HCT116 (cell line): ENCODE data around the gene CAP2. TPM values are rescaled to one million over a fixed set of nuclear protein-coding genes. Genes with fewer than 3 reads are reported as not detected.
A peak's percentile ranks its signal among the peaks of the same experiment; 100 is the strongest.

Experiments
- ATAC-seq: fragments of 200-7000 bp; cut with Tn5 transposase; 2 replicates; pipeline ENCODE4 v1.9.1; 2020; ENCODE audit warnings: mild to moderate bottlenecking, moderate library complexity
- BruUV-seq: library from RNA; stranded (reverse); fragments of 400-500 nt; replicated peaks from 2 replicates; lab custom pipeline; 2021; lab: Mats Ljungman, UMichigan
- CTCF ChIA-PET: fragments of 300-600 bp; sonication (Branson Sonifier 250); formaldehyde crosslinking; loops from one replicate; lab custom pipeline; 2021; ENCODE audit warnings: antibody characterized with exemption; lab: Charles Lee
- POLR2A ChIA-PET: fragments of 300-600, 350-600 bp; sonication (Branson Sonifier 250); formaldehyde crosslinking; loops from one replicate; lab custom pipeline; 2021; ENCODE audit warnings: antibody characterized with exemption; lab: Charles Lee
- RAD21 ChIA-PET, 2 experiments: fragments of 300-600 bp; sonication (Branson Sonifier 250); formaldehyde crosslinking; loops; one replicate each; lab custom pipeline; 2023; ENCODE audit warnings: low total read pairs in 2 of 2; ENCODE audit not compliant: uncharacterized antibody in 2 of 2, unreplicated experiment in 2 of 2, low non-redundant PET in 1 of 2; lab: Charles Lee
- DNase-seq: peaks from one replicate; pipeline ENCODE4 v3.0.0-alpha.2; 2010; ENCODE audit warnings: low read depth, low spot score
- H2AFZ ChIP-seq: fragments of 200-600 bp; shearing (Covaris generic), sonication (generic); 2 replicates; pipeline ENCODE4 v1.6.1; 2017; ENCODE audit warnings: low read depth, mixed run types, mixed read lengths, antibody characterized with exemption, low read length; ENCODE audit not compliant: poor library complexity, severe bottlenecking
- H3K27ac ChIP-seq: 2 replicates; pipeline ENCODE4 v1.5.1; 2012; ENCODE audit warnings: low read depth, low read length
- H3K27me3 ChIP-seq: fragments of 200-600 bp; sonication (generic); 2 replicates; pipeline ENCODE4 v1.6.1; 2016; ENCODE audit warnings: mixed run types, low read length, mixed read lengths; ENCODE audit not compliant: insufficient read depth
- H3K36me3 ChIP-seq, 2 experiments: fragments of 200-500 bp in 1 of 2; fragments of 200-600 bp in 1 of 2; sonication (Bioruptor generic) in 1 of 2; sonication (generic) in 1 of 2; 2 replicates each; pipeline versions ENCODE4 v1.5.1 to v1.6.1; 2014 to 2016; ENCODE audit warnings: low read length in 2 of 2, inconsistent platforms in 1 of 2, mixed read lengths in 1 of 2, mixed run types in 1 of 2; ENCODE audit not compliant: insufficient read depth in 2 of 2, control insufficient read depth in 1 of 2
- H3K4me1 ChIP-seq, 2 experiments: fragments of 200-600 bp in 1 of 2; sonication (generic) in 1 of 2; 2 replicates each; pipeline versions ENCODE4 v1.5.1 to v1.6.1; 2012 to 2017; ENCODE audit warnings: low read length in 2 of 2, inconsistent platforms in 1 of 2, mild to moderate bottlenecking in 1 of 2, mixed read lengths in 1 of 2, mixed run types in 1 of 2, moderate library complexity in 1 of 2; ENCODE audit not compliant: insufficient read depth in 2 of 2, control insufficient read depth in 1 of 2
- H3K4me2 ChIP-seq: fragments of 200-600 bp; sonication (generic); 2 replicates; pipeline ENCODE4 v1.6.1; 2017; ENCODE audit warnings: mixed run types, low read length, mixed read lengths
- H3K4me3 ChIP-seq, 2 experiments: fragments of 200-600 bp in 1 of 2; sonication (generic) in 1 of 2; replicated peaks in 1 of 2; 2 replicates each; pipeline ENCODE4 v1.5.1; 2011 to 2016; ENCODE audit warnings: low read length in 2 of 2, control low read depth in 1 of 2, low read depth in 1 of 2, mild to moderate bottlenecking in 1 of 2, mixed read lengths in 1 of 2, mixed run types in 1 of 2
- H3K79me2 ChIP-seq: fragments of 200-600 bp; sonication (generic); 2 replicates; pipeline ENCODE4 v1.6.1; 2017; ENCODE audit warnings: mild to moderate bottlenecking, mixed run types, low read length, moderate library complexity, mixed read lengths; ENCODE audit not compliant: insufficient read depth
- H3K9ac ChIP-seq: fragments of 200-600 bp; sonication (generic); 2 replicates; pipeline ENCODE4 v1.6.1; 2016; ENCODE audit warnings: low read length, mixed read lengths
- H3K9me2 ChIP-seq: fragments of 200-600 bp; sonication (generic), shearing (Covaris generic); 2 replicates; pipeline ENCODE4 v1.6.1; 2017; ENCODE audit warnings: mixed run types, mild to moderate bottlenecking, moderate library complexity; ENCODE audit not compliant: insufficient read depth
- H3K9me3 ChIP-seq, 2 experiments: fragments of 200-500 bp in 1 of 2; fragments of 200-600 bp in 1 of 2; sonication (Bioruptor generic) in 1 of 2; sonication (generic) in 1 of 2; 2 replicates each; pipeline ENCODE4 v1.6.1; 2014 to 2017; ENCODE audit warnings: low read length in 2 of 2, mixed read lengths in 2 of 2, inconsistent platforms in 1 of 2, low read depth in 1 of 2, mild to moderate bottlenecking in 1 of 2, mixed run types in 1 of 2, moderate library complexity in 1 of 2; ENCODE audit not compliant: control insufficient read depth in 1 of 2, insufficient read depth in 1 of 2
- H4K20me1 ChIP-seq: fragments of 200-600 bp; sonication (generic), shearing (Covaris generic); 2 replicates; pipeline ENCODE4 v1.6.1; 2017; ENCODE audit warnings: mixed run types, mild to moderate bottlenecking, moderate library complexity; ENCODE audit not compliant: insufficient read depth
- CBX3 ChIP-seq: IDR thresholded peaks from 2 replicates; pipeline ENCODE4 v1.6.1; 2012; ENCODE audit warnings: low read depth
- EGR1 ChIP-seq: IDR thresholded peaks from 2 replicates; pipeline ENCODE4 v1.6.1; 2012; ENCODE audit warnings: low read depth
- ELF1 ChIP-seq: IDR thresholded peaks from 2 replicates; pipeline ENCODE4 v1.6.1; 2012; ENCODE audit warnings: low read depth, borderline replicate concordance
- EZH2 ChIP-seq: fragments of 200-600 bp; sonication (generic); IDR thresholded peaks from 2 replicates; pipeline ENCODE4 v1.6.1; 2017; ENCODE audit warnings: antibody characterized with exemption, mixed run types
- EZH2phosphoT487 ChIP-seq: fragments of 200-600 bp; IDR thresholded peaks from 2 replicates; pipeline ENCODE4 v1.6.1; 2018; ENCODE audit warnings: antibody characterized with exemption, borderline replicate concordance
- FOSL1 ChIP-seq: IDR thresholded peaks from 2 replicates; pipeline ENCODE4 v1.6.1; 2012; ENCODE audit warnings: low read depth
- MAX ChIP-seq: IDR thresholded peaks from 2 replicates; pipeline ENCODE4 v1.6.1; 2012
- POLR2A ChIP-seq: IDR thresholded peaks from 2 replicates; pipeline ENCODE4 v1.7.0; 2011; ENCODE audit warnings: borderline replicate concordance; ENCODE audit not compliant: insufficient read depth, insufficient read length; ENCODE audit errors: extremely low read depth
- POLR2AphosphoS5 ChIP-seq: IDR thresholded peaks from 2 replicates; pipeline ENCODE4 v1.6.1; 2011; ENCODE audit warnings: mild to moderate bottlenecking, low read depth, low read length, moderate library complexity
- REST ChIP-seq: IDR thresholded peaks from 2 replicates; pipeline ENCODE4 v1.6.1; 2012; ENCODE audit warnings: low read depth
- SRF ChIP-seq: IDR thresholded peaks from 2 replicates; pipeline ENCODE4 v1.6.1; 2012; ENCODE audit warnings: low read depth
- TCF7L2 ChIP-seq: IDR thresholded peaks from 2 replicates; pipeline ENCODE4 v1.7.0; 2011; ENCODE audit warnings: borderline replicate concordance, inconsistent platforms; ENCODE audit not compliant: insufficient read depth, insufficient read length; ENCODE audit errors: extremely low read depth
- ZNF274 ChIP-seq: fragments of 200-500 bp; sonication (Bioruptor generic); IDR thresholded peaks from 2 replicates; pipeline ENCODE4 v1.6.1; 2014; ENCODE audit warnings: mild to moderate bottlenecking, low read depth, low read length, inconsistent platforms
- intact Hi-C: fragments of 100-400 bp; cut with micrococcal nuclease; formaldehyde crosslinking; loops from 2 replicates; pipeline ENCODE4 v1.10.0; 2022
- total RNA-seq: library from RNA; stranded (reverse); gene quantifications from one replicate; pipeline ENCODE4 v1.2.1, GENCODE V29; 2021; ENCODE audit not compliant: unreplicated experiment
- TF ChIP-seq, protein P1 (sequence below), 3 experiments: fragments of 200-600 bp in 1 of 3; sonication (generic) in 1 of 3; IDR thresholded peaks in 2 of 3; conservative IDR thresholded peaks in 1 of 3; 2 replicates each; pipeline ENCODE4 v1.5.1; 2012 to 2017; ENCODE audit warnings: low read depth in 2 of 3, low read length in 2 of 3, antibody characterized with exemption in 1 of 3, borderline replicate concordance in 1 of 3, control low read depth in 1 of 3, mild to moderate bottlenecking in 1 of 3, mixed read lengths in 1 of 3, mixed run types in 1 of 3, moderate library complexity in 1 of 3; ENCODE audit not compliant: insufficient read depth in 1 of 3

The CAP2 gene
- total RNA-seq, 1 experiment from 2014 or later = 3.8 TPM

GRCh38 chr6:17392978-17393891, at the start of gene CAP2 (continued):
- TF ChIP-seq ZNF274 (no peak), TCF7L2 (no peak), EGR1 (no peak), ELF1 (no peak), CBX3 (no peak), MAX (peak; percentile 50; the same call in 1 of the 2 replicates)

DNA sequence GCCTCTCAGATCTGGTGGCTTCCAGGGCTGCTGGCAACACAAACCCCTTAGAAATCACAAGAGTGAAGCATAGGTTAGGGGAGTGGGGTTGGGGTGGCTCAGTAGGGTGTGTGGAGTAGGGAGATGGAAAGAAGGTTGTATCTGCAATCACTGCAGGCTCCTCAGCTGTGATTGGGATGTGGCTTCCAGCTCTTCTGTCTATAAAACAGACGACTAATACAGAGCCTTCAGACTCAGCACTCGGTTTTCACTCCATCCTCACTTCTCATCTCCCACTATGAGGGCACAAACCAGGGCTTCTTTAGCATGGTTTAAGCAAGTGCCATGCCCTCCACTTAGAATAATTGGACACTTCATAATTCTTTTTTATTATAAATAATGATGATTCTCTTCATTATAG, 46.4 kb upstream of the CAP2 start:
- H4K20me1 ChIP-seq = no peaks in the 10 kb centered on the region
- intact Hi-C loops = no loop called here
- no peaks in the 10 kb centered on the region for H3K9me3 ChIP-seq
- ChIA-PET CTCF (no interaction called here), RAD21 (no interaction called here), POLR2A (no interaction called here)
- no peak for TF ChIP-seq CBX3
- no peak for TF ChIP-seq FOSL1
- no peak for TF ChIP-seq POLR2AphosphoS5
- no peak for TF ChIP-seq POLR2A
- TF ChIP-seq REST = no peak
- no peak for TF ChIP-seq SRF
- TF ChIP-seq EZH2 = no peak
- TF ChIP-seq, protein P1, sequence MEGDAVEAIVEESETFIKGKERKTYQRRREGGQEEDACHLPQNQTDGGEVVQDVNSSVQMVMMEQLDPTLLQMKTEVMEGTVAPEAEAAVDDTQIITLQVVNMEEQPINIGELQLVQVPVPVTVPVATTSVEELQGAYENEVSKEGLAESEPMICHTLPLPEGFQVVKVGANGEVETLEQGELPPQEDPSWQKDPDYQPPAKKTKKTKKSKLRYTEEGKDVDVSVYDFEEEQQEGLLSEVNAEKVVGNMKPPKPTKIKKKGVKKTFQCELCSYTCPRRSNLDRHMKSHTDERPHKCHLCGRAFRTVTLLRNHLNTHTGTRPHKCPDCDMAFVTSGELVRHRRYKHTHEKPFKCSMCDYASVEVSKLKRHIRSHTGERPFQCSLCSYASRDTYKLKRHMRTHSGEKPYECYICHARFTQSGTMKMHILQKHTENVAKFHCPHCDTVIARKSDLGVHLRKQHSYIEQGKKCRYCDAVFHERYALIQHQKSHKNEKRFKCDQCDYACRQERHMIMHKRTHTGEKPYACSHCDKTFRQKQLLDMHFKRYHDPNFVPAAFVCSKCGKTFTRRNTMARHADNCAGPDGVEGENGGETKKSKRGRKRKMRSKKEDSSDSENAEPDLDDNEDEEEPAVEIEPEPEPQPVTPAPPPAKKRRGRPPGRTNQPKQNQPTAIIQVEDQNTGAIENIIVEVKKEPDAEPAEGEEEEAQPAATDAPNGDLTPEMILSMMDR (IDR thresholded peaks at IDR 0.05 in 2 of 3, conservative IDR thresholded peaks at IDR 0.05 in 1 of 3; ENCODE audit: borderline replicate concordance in 1 of 3, insufficient read depth in 1 of 3, low read depth in 2 of 3, low read length in 2 of 3) = no peak
- no peak for TF ChIP-seq EZH2phosphoT487
- TF ChIP-seq TCF7L2 = no peak
- no peak for TF ChIP-seq MAX
- H3K4me2 ChIP-seq = no peak overlapping the region
- H3K36me3 ChIP-seq = no peaks in the 10 kb centered on the region
- no peaks in the 10 kb centered on the region for H3K27me3 ChIP-seq
- no peak overlapping the region for H3K9ac ChIP-seq
- peaks cover under 1 to 20% of the 10 kb centered on the region in 2 experiments for H3K4me1 ChIP-seq
- H3K4me3 ChIP-seq = no peak overlapping the region
- H3K79me2 ChIP-seq = no peaks in the 10 kb centered on the region
- H2AFZ ChIP-seq = no peak overlapping the region
- BruUV-seq = no TSS peak
- DNase-seq = no peak
- no peak overlapping the region for H3K27ac ChIP-seq
- ATAC-seq = no peak
- H3K9me2 ChIP-seq = no peaks in the 10 kb centered on the region
